Measurements from ENCODE around the gene PNMA6F. TPM values are rescaled to one million over a fixed set of nuclear protein-coding genes. Genes with fewer than 3 reads are reported as not detected.
"Not testable (repeated sequence)": the region's sequence is repeated elsewhere in the genome, so short reads cannot be mapped to it uniquely, and the experiment has no call there.

PNMA6F gene
- total and polyA plus RNA-seq, 5 donors from 2014 or later, result not detected

DNA sequence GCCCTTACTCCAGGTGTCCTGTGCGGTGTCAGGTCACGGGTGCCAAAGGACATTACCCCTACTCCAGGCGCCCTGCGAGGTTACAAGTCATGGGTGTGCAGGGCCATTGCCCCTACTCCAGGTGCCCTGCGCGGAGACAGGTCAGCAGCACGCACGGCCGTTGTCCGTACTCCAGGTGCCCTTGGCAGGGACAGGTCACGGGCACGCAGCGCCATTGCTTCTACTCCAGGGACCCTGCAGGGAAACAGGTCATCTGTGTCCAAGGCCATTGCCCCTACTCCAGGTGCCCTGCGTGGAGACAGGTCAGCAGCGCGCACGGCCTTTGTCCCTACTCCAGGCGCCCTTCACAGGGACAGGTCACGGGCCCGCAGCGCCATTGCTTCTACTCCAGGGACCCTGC, 49.0 kb downstream of the PNMA6F start:
- H3K27ac Mint-ChIP-seq; H3K36me3 Mint-ChIP-seq; H3K27me3 ChIP-seq (ENCODE audit: control insufficient read depth, insufficient read depth, low read length); DNase-seq; H3K4me3 ChIP-seq (ENCODE audit: low read depth, low read length); H3K4me1 Mint-ChIP-seq; ATAC-seq (ENCODE audit: low read depth in 2 of 2); H3K9me3 Mint-ChIP-seq; H3K9me3 ChIP-seq (ENCODE audit: control insufficient read depth in 2 of 2, low read length in 2 of 2); H3K4me3 Mint-ChIP-seq; H3K4me1 ChIP-seq (ENCODE audit: control insufficient read depth, insufficient read depth, low read length, poor library complexity, severe bottlenecking); H3K36me3 ChIP-seq (ENCODE audit: control insufficient read depth, insufficient read depth, low read length); H3K27ac ChIP-seq (ENCODE audit: insufficient read depth, low read length, poor library complexity, severe bottlenecking); H3K27me3 Mint-ChIP-seq: not testable (repeated sequence)

- H3K4me1 Mint-ChIP-seq; H3K4me3 Mint-ChIP-seq; ATAC-seq (ENCODE audit: low read depth in 2 of 2); H3K27me3 ChIP-seq (ENCODE audit: control insufficient read depth, insufficient read depth, low read length); H3K4me1 ChIP-seq (ENCODE audit: control insufficient read depth, insufficient read depth, low read length, poor library complexity, severe bottlenecking); H3K27me3 Mint-ChIP-seq; H3K27ac Mint-ChIP-seq; H3K27ac ChIP-seq (ENCODE audit: insufficient read depth, low read length, poor library complexity, severe bottlenecking); H3K36me3 Mint-ChIP-seq; H3K9me3 Mint-ChIP-seq; H3K9me3 ChIP-seq (ENCODE audit: control insufficient read depth in 2 of 2, low read length in 2 of 2); H3K36me3 ChIP-seq (ENCODE audit: control insufficient read depth, insufficient read depth, low read length); H3K4me3 ChIP-seq (ENCODE audit: low read depth, low read length); DNase-seq: not testable (repeated sequence)
Measured at GRCh38 chrX:153272070-153272469, 49.5 kb downstream of the PNMA6F start.

Other genes with a start within 250 kb of the PNMA6F start
- gene PNMA6A, start 249.3 kb downstream of the PNMA6F start, total RNA-seq, result not detected
- gene PNMA6A, start 249.3 kb downstream of the PNMA6F start, polyA plus RNA-seq, result under 1 TPM in 3 of 4 donors, not detected in 1; 0.11 to 0.14 (median 0.12) TPM
- gene MAGEA1, start 142.5 kb downstream of the PNMA6F start, total RNA-seq, result not detected
- not detected for gene MAGEA1, start 142.5 kb downstream of the PNMA6F start, polyA plus RNA-seq
- 16.1 TPM for gene ZNF275, start 12.4 kb upstream of the PNMA6F start, total RNA-seq
- 1 to 10 TPM; 3.8 to 9.4 (median 7.3) TPM for gene ZNF275, start 12.4 kb upstream of the PNMA6F start, polyA plus RNA-seq
- not detected for gene PNMA6E, start 79.6 kb upstream of the PNMA6F start, total RNA-seq
- gene PNMA6E, start 79.6 kb upstream of the PNMA6F start, polyA plus RNA-seq, result not detected
- 0.22 TPM for gene ZFP92, start 89.7 kb upstream of the PNMA6F start, total RNA-seq
- gene ZFP92, start 89.7 kb upstream of the PNMA6F start, polyA plus RNA-seq, result under 1 TPM in 3 of 4 donors, not detected in 1; 0.03 to 0.14 (median 0.06) TPM
- gene TREX2, start 124.3 kb upstream of the PNMA6F start, total RNA-seq, result 3.8 TPM
- under 1 TPM; 0.30 to 1.00 (median 0.59) TPM for gene TREX2, start 124.3 kb upstream of the PNMA6F start, polyA plus RNA-seq
- 43.1 TPM for gene HAUS7, start 148.8 kb upstream of the PNMA6F start, total RNA-seq
- 10 to 100 TPM; 28.0 to 37.4 (median 33.4) TPM for gene HAUS7, start 148.8 kb upstream of the PNMA6F start, polyA plus RNA-seq
- gene BGN, start 173.2 kb upstream of the PNMA6F start, total RNA-seq, result not detected
- not detected for gene BGN, start 173.2 kb upstream of the PNMA6F start, polyA plus RNA-seq
- gene ATP2B3, start 195.9 kb upstream of the PNMA6F start, total RNA-seq, result not detected
- not detected for gene ATP2B3, start 195.9 kb upstream of the PNMA6F start, polyA plus RNA-seq